K562 (cell line): ENCODE results near the gene ANAPC2. TPM values are rescaled to one million over a fixed set of nuclear protein-coding genes. Genes with fewer than 3 reads are reported as not detected.

Experiments used
- BMI1 ChIP-seq: fragments of 150-350 bp; IDR thresholded peaks from 2 replicates; pipeline ENCODE4 v1.6.1; 2014; ENCODE audit warnings: low read length
- CCNT2 ChIP-seq: IDR thresholded peaks from 2 replicates; pipeline ENCODE4 v1.6.1; 2011; ENCODE audit warnings: borderline replicate concordance, low read depth, mild to moderate bottlenecking, moderate library complexity, mixed read lengths, low read length; ENCODE audit not compliant: insufficient read length; ENCODE audit errors: extremely low read depth
- CHAMP1 ChIP-seq: fragments of 450-650 bp; IDR thresholded peaks from 2 replicates; pipeline ENCODE4 v1.6.1; 2016; ENCODE audit warnings: mild to moderate bottlenecking
- DACH1 ChIP-seq: fragments of 450-650 bp; IDR thresholded peaks from 2 replicates; pipeline ENCODE4 v1.6.1; 2018; ENCODE audit not compliant: partially characterized antibody
- E4F1 ChIP-seq: fragments of 250-450 bp; sonication (Bioruptor Pico); IDR thresholded peaks from 2 replicates; pipeline ENCODE4 v1.5.0; 2021; ENCODE audit warnings: mild to moderate bottlenecking, borderline replicate concordance
- ELK3 ChIP-seq: fragments of 450-650 bp; formaldehyde crosslinking; IDR thresholded peaks from 2 replicates; pipeline ENCODE4 v1.4.0; 2020; ENCODE audit warnings: mild to moderate bottlenecking
- FOXK1 ChIP-seq: sonication (generic); formaldehyde crosslinking; IDR thresholded peaks from 2 replicates; pipeline ENCODE4 v1.8.0; 2022; ENCODE audit warnings: missing genetic modification reagents, mild to moderate bottlenecking, borderline replicate concordance
- GABPA ChIP-seq: fragments of 200-800 bp; sonication (Bioruptor generic); conservative IDR thresholded peaks from 2 replicates; pipeline ENCODE4 v1.6.1; 2016; ENCODE audit warnings: low read depth, missing genetic modification characterization, missing compliant biosample characterization
- MNT ChIP-seq, 2 experiments: fragments of 450-650 bp; conservative IDR thresholded peaks; 2 replicates each; pipeline ENCODE4 v1.6.1; 2017; ENCODE audit warnings: mild to moderate bottlenecking in 2 of 2, moderate library complexity in 2 of 2
- PHB ChIP-seq: fragments of 250-450 bp; sonication (Bioruptor Pico); IDR thresholded peaks from 2 replicates; pipeline ENCODE4 v1.5.0; 2021
- STAT5B ChIP-seq: fragments of 250-450 bp; sonication (Bioruptor Pico); IDR thresholded peaks from 2 replicates; pipeline ENCODE4 v1.8.0; 2021; ENCODE audit warnings: mild to moderate bottlenecking, inconsistent platforms
- ZNF518B ChIP-seq: fragments of 250-450 bp; sonication (Bioruptor Pico); IDR thresholded peaks from 2 replicates; pipeline ENCODE4 v1.5.0; 2021; ENCODE audit warnings: mild to moderate bottlenecking, moderate library complexity
- ZNF561 ChIP-seq: fragments of 450-650 bp; formaldehyde crosslinking; conservative IDR thresholded peaks from 2 replicates; pipeline ENCODE4 v1.4.0; 2020; ENCODE audit warnings: mild to moderate bottlenecking, moderate library complexity
- ZNF707 ChIP-seq: fragments of 250-450 bp; sonication (Bioruptor Pico); conservative IDR thresholded peaks from 2 replicates; pipeline ENCODE4 v1.8.0; 2022; ENCODE audit warnings: inconsistent platforms, mild to moderate bottlenecking, moderate library complexity
- ZZZ3 ChIP-seq: fragments of 450-650 bp; IDR thresholded peaks from 2 replicates; pipeline ENCODE4 v1.6.1; 2016; ENCODE audit warnings: antibody characterized with exemption, mild to moderate bottlenecking, moderate library complexity
- polyA plus RNA-seq, 8 experiments: library from polyadenylated mRNA; depleted of rRNA in 4 of 8; stranded (reverse) in 5 of 8; unstranded in 3 of 8; fragments of >200 nt; fragmentation: Nextera tagmentation in 2 of 8; fragmentation: Illumina TruSeq in 1 of 8; extraction: Ambion mirVana in 2 of 8; extraction: Trizol in 1 of 8; gene quantifications; 2 replicates each; pipeline versions ENCODE4 v1.2.1 to v1.2.3, GENCODE V29; 2011 to 2014; ENCODE audit warnings: inconsistent platforms in 1 of 8, missing spikeins in 1 of 8
- total RNA-seq, 7 experiments: library from RNA; depleted of rRNA in 6 of 7; stranded (reverse); fragments of >200 nt in 6 of 7; fragmentation: Illumina TruSeq in 2 of 7; extraction: Trizol in 2 of 7; gene quantifications; 2 replicates each; pipeline versions ENCODE4 v1.2.1 to v1.2.3, GENCODE V29; 2011 to 2021; ENCODE audit warnings: low replicate concordance in 1 of 7

Gene ANAPC2
- total and polyA plus RNA-seq, 9 of the 15 experiments (the other 6 are each of a cell fraction or from before 2014, with no cell fraction given): 0.11 to 56.5 (median 17.1) TPM; not detected in 1

- TF ChIP-seq CHAMP1 (no peak), ZNF518B (CRISPR knock-in tag) (no peak), STAT5B (CRISPR knock-in tag) (no peak), ZNF707 (no peak), MNT (conservative IDR thresholded peaks at IDR 0.05) (peak; percentile 94 to 98), PHB (CRISPR knock-in tag) (no peak), ELK3 (CRISPR knock-in tag) (no peak), CCNT2 (peak; percentile 93), BMI1 (no peak), ZNF561 (CRISPR knock-in tag) (no peak), GABPA (tag) (peak; percentile 44), E4F1 (CRISPR knock-in tag) (no peak), DACH1 (peak; percentile 56), FOXK1 (CRISPR knock-in tag) (0 out of 2 replicates have a peak, but pooled peaks have one; percentile 40), ZZZ3 (no peak)
Measured at GRCh38 chr9:137188490-137189296, at the start of gene ANAPC2, which contains the start of gene SSNA1 (continued).
